Fibroblast of lung (primary cell): ENCODE results near the gene KCNC3.

Experiments
- CTCF ChIP-seq, 2 donors: IDR thresholded peaks in 1 of 2; conservative IDR thresholded peaks in 1 of 2; 1 replicate in 1 of 2; 2 replicates in 1 of 2; pipeline ENCODE4 v1.5.1; 2011 to 2012; ENCODE audit warnings: low read length in 2 of 2, control low read depth in 1 of 2, inconsistent platforms in 1 of 2, low read depth in 1 of 2, mild to moderate bottlenecking in 1 of 2
- EZH2 ChIP-seq: IDR thresholded peaks from 2 replicates; pipeline ENCODE4 v1.5.1; 2012; ENCODE audit warnings: low read length, control low read depth, mild to moderate bottlenecking; ENCODE audit errors: missing control alignments

GRCh38 chr19:50320596-50320995, 8.6 kb downstream of the KCNC3 start:
- TF ChIP-seq CTCF (conservative IDR thresholded peaks at IDR 0.05 in 1 of 2, IDR thresholded peaks at IDR 0.05 in 1 of 2; ENCODE audit: low read depth in 1 of 2, low read length in 2 of 2): no peak
- no peak for TF ChIP-seq EZH2
